ENCODE data around the gene CNNM4. TPM values are rescaled to one million over a fixed set of nuclear protein-coding genes. Genes with fewer than 3 reads are reported as not detected.

Gene CNNM4
- total RNA-seq, 4 donors from 2014 or later = 66.5 to 134 (median 85.7) TPM

DNA sequence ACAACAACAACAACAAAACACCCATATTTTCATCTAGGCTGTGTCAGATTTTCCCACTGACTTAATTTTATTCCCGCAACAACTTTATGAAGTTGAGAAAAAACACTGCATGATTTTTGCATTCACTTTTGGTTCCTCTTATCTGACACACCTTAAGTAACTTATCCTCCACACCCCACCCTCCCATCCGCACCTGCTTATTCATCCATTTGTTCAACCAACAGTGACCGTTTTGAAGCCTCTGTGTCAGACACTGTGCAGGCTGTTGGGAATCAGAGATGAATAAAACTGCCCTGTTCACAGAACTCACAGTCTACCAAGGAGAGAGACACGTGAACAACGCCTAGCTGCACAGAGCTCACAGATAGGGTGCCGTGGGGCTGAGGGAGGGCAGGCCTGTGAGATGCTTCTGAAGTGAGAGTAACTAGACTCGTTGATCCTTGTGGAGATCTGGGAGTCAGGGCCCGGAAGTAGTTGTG lies 7.4 kb downstream of the CNNM4 start:
- no peaks in the 10 kb centered on the region for H3K9me3 ChIP-seq
- in situ Hi-C loops (cut with MboI; ENCODE audit: low pct_ligation_motif_present in 1 of 4, low pct_unique_long_range_greater_than_20kb in 1 of 4, low sequenced_read_pairs in 3 of 4) (no loop called here), intact Hi-C loops (cut with DNase I; ENCODE audit: low total_unique reads) (loop anchor here (10.0 kb wide), 2 partner anchors 47 to 133 kb away; partner anchors contain the start of genes CNNM3 and KANSL3)
- whole genome bisulfite sequencing, 2 donors (ENCODE audit: low coverage in 1 of 2) = 56 to 70% methylated on average over 5 to 8 of the region's 8 CpGs
- peaks cover 25 to 96% (median 79%) of the 10 kb centered on the region in 4 donors for H3K4me1 ChIP-seq
- peak overlapping the region; percentile 84 to 89 (median 87) for H3K27ac ChIP-seq
- H3K27me3 ChIP-seq = no peaks in the 10 kb centered on the region
- peak; percentile 74 for DNase-seq
- peak overlapping the region in 1 of 4 donors; percentile 13 for H3K4me3 ChIP-seq
- TF ChIP-seq POLR2A (IDR thresholded peaks at IDR 0.05) (peak; percentile 60), POLR2AphosphoS5 (IDR thresholded peaks at IDR 0.05) (peak in 2 of 3 donors; percentile 35 to 71)
- TF ChIP-seq, protein P1, sequence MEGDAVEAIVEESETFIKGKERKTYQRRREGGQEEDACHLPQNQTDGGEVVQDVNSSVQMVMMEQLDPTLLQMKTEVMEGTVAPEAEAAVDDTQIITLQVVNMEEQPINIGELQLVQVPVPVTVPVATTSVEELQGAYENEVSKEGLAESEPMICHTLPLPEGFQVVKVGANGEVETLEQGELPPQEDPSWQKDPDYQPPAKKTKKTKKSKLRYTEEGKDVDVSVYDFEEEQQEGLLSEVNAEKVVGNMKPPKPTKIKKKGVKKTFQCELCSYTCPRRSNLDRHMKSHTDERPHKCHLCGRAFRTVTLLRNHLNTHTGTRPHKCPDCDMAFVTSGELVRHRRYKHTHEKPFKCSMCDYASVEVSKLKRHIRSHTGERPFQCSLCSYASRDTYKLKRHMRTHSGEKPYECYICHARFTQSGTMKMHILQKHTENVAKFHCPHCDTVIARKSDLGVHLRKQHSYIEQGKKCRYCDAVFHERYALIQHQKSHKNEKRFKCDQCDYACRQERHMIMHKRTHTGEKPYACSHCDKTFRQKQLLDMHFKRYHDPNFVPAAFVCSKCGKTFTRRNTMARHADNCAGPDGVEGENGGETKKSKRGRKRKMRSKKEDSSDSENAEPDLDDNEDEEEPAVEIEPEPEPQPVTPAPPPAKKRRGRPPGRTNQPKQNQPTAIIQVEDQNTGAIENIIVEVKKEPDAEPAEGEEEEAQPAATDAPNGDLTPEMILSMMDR (IDR thresholded peaks at IDR 0.05) = no peak
- H3K36me3 ChIP-seq = no peaks in the 10 kb centered on the region

DNA sequence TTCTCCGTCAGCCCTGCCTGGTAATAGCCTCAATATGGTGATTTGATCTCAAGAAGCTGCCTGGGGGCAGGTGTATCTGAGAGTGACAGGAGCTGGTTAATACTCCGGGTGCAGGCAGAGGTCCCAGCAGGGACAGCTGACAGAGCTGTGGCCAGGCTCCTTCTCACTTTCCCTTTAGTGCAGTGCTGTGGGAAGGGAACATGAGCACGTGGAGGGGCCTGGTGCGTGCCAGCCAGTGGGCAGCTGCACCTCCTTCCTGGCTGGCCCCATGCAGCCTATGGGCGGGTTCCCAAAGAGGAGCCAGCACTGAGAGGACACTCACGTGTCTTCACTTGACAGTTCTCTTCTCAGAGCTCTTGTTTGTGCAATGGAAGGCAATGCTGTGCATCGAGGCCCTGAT lies 9.1 kb downstream of the CNNM4 start:
- H3K9me3 ChIP-seq = no peaks in the 10 kb centered on the region
- intact Hi-C loops (cut with DNase I; ENCODE audit: low total_unique reads) (loop anchor here (10.0 kb wide), 2 partner anchors 45 to 135 kb away; partner anchors contain the start of genes CNNM3 and KANSL3), in situ Hi-C loops (cut with MboI; ENCODE audit: low pct_ligation_motif_present in 1 of 4, low pct_unique_long_range_greater_than_20kb in 1 of 4, low sequenced_read_pairs in 3 of 4) (no loop called here)
- H3K27ac ChIP-seq = peak overlapping the region; percentile 84 to 89 (median 87)
- H3K36me3 ChIP-seq = no peaks in the 10 kb centered on the region
- H3K27me3 ChIP-seq = no peaks in the 10 kb centered on the region
- H3K4me1 ChIP-seq = peaks cover 25 to 96% (median 76%) of the 10 kb centered on the region in 4 donors
- TF ChIP-seq POLR2A (IDR thresholded peaks at IDR 0.05) = no peak
- no peak overlapping the region for H3K4me3 ChIP-seq
- DNase-seq = peak; percentile 54
- WGBS, 2 donors (ENCODE audit: low coverage in 1 of 2) = 35 to 54% methylated on average over 4 to 7 of the region's 7 CpGs

DNA sequence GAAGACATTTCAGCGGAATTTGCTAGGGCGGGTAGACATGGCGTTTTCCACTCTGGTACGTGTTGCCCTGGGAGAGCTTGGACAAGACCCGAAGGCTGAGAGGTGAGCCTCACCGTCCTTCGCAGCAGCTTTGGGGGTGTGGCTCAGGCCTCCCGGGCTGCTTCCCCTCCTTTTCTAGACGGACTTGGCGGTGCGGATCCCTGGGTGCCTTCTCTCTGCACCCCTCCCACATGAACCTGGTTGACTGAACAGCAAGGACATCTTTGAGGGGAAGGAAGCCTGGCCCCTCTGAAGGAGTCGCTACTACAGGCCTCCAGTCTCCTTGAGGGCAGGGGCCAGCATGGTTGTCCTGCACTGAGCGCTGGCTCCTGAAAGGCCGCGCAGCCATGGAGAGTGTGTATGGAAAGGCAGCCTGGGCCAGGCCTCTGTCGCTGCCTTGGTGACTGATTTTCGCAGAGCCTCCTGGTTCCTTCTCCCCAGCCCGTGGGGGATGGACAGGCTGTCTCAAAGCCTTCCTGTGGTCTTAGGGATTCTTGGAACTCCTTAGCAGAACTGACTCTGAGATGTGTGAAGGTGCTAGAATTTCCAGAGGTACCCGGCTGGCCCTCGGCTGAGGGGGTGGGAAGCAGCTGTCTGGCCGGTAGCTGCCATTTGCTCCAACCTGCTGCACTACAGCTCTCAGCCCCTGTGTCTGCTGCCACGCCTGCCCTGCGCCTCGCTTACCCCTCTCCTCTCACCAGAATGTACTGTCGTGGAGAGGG lies 9.9 kb downstream of the CNNM4 start:
- no peak for TF ChIP-seq EP300 (IDR thresholded peaks at IDR 0.05; ENCODE audit: low read depth)
- TF ChIP-seq, protein P1 (IDR thresholded peaks at IDR 0.05) = no peak
- no peak for TF ChIP-seq POLR2AphosphoS5 (IDR thresholded peaks at IDR 0.05)
- TF ChIP-seq POLR2A (IDR thresholded peaks at IDR 0.05) = no peak
- intact Hi-C loops (cut with DNase I; ENCODE audit: low total_unique reads) (no loop called here), in situ Hi-C loops (cut with MboI; ENCODE audit: low pct_ligation_motif_present in 1 of 4, low pct_unique_long_range_greater_than_20kb in 1 of 4, low sequenced_read_pairs in 3 of 4) (no loop called here)
- H3K4me1 ChIP-seq = peaks cover 24 to 94% (median 73%) of the 10 kb centered on the region in 4 donors
- 90% methylated on average over 21 of the region's 25 CpGs; no CpG with 5 or more reads in 1 of the 2 donors for WGBS, 2 donors (ENCODE audit: low coverage in 1 of 2)
- no peaks in the 10 kb centered on the region for H3K27me3 ChIP-seq
- no peaks in the 10 kb centered on the region for H3K36me3 ChIP-seq
- H3K9me3 ChIP-seq = no peaks in the 10 kb centered on the region
- H3K27ac ChIP-seq = peak overlapping the region; percentile 8 to 89 (median 75)
- no peak overlapping the region for H3K4me3 ChIP-seq
- no peak for DNase-seq

DNA sequence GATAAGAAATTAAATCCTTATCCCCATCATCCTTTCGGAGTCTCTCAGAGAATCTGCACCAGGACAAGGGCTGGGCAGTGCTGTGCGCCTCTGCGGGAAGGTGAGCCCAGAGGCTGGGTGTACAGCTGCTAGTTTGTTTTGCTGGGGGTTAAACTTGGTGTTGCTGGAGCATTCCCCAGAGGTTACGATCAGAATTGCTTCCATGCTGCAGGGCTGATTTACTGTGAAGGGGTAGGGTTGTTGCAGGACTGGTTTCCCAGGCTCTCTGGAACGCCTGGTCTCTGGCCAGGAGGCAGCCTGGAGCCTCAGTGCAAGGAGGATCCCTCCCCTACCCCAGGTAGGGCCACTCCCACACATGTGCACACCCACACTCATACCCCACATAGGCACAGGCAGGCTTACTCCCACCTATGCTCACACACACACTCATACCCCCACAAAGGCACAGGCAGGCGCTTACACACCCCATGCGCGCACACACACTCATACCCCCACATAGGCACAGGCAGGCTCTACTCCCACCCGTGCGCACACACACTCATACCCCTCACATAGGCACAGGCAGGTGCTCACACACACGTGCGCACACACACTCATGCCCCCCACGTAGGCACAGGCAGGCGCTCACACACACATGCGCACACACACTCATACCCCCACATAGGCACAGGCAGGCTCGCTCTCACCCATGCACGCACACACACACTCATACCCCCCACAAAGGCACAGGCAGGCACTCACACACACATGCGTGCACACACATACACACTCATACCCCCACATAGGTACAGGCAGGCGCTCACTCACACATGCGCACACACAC lies 11.3 kb downstream of the CNNM4 start:
- WGBS, 2 donors (ENCODE audit: low coverage in 1 of 2) = 62 to 73% methylated on average over 3 to 20 of the region's 20 CpGs
- DNase-seq = peak; percentile 84
- Histone ChIP-seq H3K27ac (peak overlapping the region; percentile 55 to 89 (median 75)), H3K4me3 (no peak overlapping the region), H3K36me3 (no peaks in the 10 kb centered on the region), H3K9me3 (no peaks in the 10 kb centered on the region), H3K4me1 (peaks cover 19 to 84% (median 62%) of the 10 kb centered on the region in 4 donors), H3K27me3 (no peaks in the 10 kb centered on the region)
- TF ChIP-seq, protein P1 (IDR thresholded peaks at IDR 0.05) = peak in 3 of 5 experiments; percentile 11 to 62 (median 60)
- TF ChIP-seq EP300 (IDR thresholded peaks at IDR 0.05; ENCODE audit: low read depth) = no peak
- TF ChIP-seq POLR2AphosphoS5 (IDR thresholded peaks at IDR 0.05) = peak in 2 of 3 donors; percentile 10 to 38
- intact Hi-C loops (cut with DNase I; ENCODE audit: low total_unique reads) = no loop called here
- in situ Hi-C loops (cut with MboI; ENCODE audit: low pct_ligation_motif_present in 1 of 4, low pct_unique_long_range_greater_than_20kb in 1 of 4, low sequenced_read_pairs in 3 of 4) = no loop called here
